ENCODE measurements around the gene SCGB1A1.

SCGB1A1 gene

DNA sequence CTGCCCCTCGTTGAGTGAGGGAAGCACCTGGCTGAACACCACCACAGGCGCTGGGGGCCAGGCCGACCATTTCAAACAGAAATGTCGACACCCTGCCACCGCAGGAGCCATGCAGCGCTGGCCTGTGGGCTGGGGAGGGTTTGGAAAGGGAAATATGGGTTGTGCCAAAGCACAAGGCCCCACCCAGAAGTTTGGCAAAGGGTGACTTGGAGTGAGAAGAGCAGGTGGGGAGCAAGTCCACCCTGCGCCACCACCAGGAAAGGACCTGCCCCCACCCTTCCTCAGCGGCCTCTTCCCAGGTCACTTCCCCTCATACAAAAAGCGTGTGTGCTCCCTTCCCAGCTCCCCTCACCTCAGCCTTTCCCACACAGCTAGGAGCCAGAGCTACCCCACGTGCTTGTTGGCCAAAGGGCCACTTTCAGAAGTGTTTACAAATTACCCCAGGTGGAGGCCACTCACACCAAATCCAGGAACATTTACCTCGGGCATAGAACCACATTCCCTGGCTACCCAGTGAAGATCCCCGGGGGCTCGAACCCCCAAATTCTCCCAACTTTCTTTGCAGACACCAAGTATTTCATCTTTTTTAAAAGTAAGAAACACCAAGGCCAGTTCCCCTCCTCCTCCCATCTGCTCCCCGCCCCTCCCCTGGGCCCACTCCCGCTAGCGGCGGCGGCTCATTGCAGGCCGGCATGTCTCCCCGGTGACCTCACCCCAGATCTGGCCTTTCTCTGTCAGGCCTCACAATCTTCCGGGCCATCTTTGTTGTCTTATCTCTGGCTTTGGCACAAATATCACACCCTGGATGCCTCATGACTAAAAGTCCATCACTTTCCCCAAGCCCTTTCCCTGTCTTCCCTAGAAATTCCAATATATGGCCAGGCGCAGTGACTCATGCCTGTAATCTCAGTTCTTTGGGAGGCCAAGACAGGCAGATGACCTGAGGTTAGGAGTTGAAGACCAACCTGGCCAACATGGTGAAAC, 20.5 kb upstream of the SCGB1A1 start:
- no peak for DNase-seq

GRCh38 chr11:62399172-62399877, 19.5 kb upstream of the SCGB1A1 start:
- no peak for DNase-seq

DNA sequence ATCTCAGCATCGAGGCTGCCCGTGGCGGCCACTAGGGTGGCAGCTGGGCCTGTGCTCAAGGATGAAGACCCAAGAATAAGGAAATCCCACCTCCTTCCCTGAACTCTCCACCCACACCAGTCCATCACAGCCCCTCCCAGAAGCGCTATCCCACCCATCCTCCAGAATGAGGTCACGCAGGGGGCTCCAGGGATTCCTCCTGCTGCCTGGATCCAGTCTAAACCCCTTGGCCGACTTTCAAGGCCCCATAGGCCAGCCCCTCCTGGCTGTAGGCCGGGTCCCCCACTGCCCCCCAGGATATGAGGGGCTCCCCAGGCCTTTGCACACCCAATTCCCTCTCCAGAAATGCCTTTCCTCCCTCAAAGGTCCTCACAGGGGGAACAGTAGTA, 19.0 kb upstream of the SCGB1A1 start:
- DNase-seq, result no peak

- no peak for DNase-seq
Measured at GRCh38 chr11:62400281-62400680, 18.6 kb upstream of the SCGB1A1 start.

DNA sequence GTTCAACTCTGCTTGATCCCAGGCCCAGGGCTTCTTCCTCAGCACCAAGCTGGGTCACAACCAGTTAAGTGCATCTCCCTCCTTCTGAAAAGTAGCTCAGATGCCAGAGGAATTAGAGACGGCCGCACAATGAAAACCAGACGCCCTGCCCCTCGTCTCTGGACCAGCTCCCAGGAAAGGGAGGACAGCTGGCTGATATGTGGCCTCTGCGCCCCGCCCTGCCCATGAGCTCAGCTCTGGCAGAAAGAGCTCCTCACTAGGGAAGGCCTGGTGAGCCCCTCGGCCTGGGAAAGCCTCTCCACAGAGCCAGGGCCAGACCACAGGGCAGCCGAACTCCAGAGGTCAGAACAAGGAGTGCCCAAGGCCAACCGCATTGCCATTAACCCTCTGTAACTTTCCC, 18.1 kb upstream of the SCGB1A1 start:
- DNase-seq, result no peak

- no peak for DNase-seq
Measured at GRCh38 chr11:62401356-62401755, 17.5 kb upstream of the SCGB1A1 start.

GRCh38 chr11:62401811-62402210, 17.0 kb upstream of the SCGB1A1 start:
- DNase-seq, result no peak

DNA sequence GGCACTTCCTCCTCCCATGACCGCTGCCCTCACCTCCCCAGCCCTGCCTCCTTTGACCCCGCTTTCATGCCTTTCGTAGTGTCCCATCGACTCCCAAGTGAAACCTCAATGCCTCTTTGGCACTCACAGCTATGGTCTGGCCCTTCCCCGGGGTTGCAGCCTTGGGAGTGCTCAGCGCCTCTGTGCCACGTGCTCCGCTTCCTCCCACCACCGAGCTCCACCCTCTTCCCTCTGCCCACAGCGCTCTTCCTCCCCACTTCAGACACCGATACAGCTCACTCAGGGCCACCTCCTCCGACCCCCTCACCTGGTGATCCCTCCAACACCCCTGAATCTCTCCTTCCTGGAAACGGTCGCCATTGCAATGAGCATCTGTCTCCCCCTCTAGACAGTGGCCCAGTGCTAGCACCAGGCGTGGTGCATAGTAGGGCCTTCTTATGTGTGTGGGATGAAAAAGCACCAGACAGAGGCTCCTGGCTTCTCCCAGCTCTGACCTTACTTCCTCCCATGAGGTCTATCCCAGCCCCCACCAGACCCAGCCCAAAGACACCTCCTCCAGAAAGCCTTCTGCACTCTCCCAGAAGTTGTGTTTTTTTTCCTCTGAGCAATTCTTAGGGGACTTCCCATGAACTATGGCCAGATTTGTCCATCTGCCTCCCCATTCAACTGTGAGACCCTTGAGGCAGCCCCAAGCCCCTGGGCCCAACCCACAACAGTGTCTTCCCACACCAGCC, 16.4 kb upstream of the SCGB1A1 start:
- DNase-seq, result no peak

- DNase-seq, result no peak
Measured at GRCh38 chr11:62402960-62403730, 15.7 kb upstream of the SCGB1A1 start.

DNA sequence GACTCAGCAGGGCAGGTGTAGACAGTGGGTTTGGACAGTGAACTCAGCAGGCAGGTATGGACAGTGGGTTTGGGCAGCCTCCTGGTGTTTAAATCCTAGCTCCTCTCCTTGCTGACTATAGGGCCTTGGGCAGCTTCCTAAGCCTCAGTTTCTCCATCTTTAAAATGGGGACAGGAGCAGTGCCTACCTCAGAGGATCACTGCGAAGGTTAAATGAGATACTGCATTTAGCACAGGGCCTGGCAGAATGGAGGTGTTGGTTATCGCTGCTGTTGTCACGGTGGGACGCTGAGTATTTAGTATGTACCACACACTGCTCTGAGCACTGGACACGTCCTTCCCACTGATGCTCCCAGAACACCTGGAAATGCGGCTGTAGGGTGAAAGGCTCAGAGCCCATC, 14.4 kb upstream of the SCGB1A1 start:
- DNase-seq, result no peak

DNA sequence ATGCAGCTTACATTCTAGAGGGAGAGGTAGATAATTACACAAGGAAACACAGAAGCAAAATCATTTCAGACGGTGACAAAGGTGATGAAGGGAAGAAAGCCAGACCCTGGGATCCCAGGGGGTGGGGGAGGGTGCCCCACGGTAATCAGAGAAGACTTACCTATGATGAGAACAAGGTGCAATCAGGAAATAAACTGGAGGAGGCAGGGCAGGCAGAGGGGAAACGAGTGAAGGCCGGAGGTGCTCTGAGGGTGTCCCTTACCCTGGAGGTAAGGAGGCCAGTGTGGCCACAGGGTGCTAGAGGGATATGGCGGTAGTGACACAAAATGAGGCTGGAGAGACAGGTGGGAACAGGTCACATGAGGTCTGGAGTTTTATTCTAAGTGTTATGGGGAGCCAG, 13.9 kb upstream of the SCGB1A1 start:
- DNase-seq, result no peak

GRCh38 chr11:62406034-62406433, 12.8 kb upstream of the SCGB1A1 start:
- DNase-seq, result no peak

DNA sequence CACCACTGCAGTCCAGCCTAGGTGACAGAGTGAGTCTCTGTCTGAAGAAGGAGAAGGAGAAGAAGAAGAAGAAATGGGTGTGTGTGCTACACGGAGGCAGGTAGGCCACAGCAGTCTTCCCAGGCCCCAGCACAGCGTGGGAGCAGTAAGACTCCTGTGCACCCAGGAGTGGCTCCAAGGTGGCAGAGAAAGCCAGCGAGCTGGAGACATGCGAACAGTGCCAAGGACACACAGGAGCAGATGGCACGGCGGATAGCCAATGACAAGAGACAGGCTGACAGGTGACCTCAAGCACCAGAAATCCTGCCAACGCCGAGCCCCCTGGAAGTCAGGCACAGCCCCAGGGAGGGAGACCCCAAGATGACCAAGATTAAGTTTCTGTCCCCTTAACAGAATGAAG, 9.0 kb upstream of the SCGB1A1 start:
- DNase-seq, result no peak

- no peak for DNase-seq
Measured at GRCh38 chr11:62410972-62411371, 7.9 kb upstream of the SCGB1A1 start.

DNA sequence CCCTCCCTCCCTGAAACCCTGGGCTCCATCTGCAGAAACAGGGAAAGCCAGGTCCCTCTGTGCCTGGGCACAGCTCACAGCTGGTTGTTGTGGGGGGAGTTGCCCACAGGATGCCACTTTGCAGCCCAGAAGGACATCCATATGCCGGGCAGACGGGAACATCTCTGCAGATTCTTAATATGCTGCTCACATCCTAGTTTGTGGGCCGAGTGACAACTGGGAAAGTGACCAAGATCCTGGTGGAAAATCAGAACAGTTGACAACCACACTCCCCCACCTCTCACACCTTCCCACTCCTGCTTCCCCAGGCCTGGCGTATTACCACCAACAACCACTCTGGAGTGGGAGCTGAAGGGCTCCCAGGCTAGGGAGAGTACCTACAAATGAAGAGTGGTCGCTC, 7.3 kb upstream of the SCGB1A1 start:
- no peak for DNase-seq

GRCh38 chr11:62413060-62413696, 5.7 kb upstream of the SCGB1A1 start:
- DNase-seq, result no peak

DNA sequence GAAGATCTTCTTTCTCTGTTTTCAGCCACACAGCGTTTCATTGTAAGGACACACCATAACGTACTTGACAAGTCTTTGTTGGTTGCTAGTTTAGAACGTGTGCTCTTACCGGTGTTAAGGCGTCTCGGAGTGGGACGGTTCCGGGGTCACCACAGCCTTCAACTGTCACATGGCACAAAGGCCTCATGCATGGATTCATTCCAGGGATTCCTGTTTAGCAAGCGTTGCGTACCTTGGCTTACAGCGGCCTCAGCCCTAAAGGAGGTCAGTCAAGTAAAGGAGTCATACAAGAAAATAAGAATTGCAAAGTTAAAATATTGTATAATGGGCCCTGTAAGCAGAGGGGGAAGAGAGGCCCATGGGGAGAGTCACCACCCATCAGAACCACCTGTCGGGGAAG, 2.2 kb upstream of the SCGB1A1 start:
- no peak for DNase-seq

DNA sequence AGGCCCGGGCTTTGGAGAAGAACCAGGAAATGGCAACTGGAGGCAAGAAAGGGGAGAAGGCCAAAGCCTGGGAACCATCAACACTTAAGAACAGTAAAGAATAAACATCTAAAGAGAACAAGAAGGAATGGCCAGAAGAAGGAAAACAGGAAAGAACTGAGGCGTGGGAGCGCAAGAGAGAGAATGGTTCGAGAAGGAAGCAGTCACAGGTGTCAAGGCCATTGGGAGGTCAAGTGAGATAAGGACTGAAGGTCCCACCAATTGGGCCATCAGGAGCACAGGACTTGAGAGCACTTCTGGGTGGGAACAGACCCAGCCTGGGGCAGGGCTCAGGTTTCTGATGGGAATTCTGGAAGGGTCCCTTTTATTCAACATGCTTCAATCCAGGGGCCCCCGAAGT, 697 bp upstream of the SCGB1A1 start:
- DNase-seq, result no peak

DNA sequence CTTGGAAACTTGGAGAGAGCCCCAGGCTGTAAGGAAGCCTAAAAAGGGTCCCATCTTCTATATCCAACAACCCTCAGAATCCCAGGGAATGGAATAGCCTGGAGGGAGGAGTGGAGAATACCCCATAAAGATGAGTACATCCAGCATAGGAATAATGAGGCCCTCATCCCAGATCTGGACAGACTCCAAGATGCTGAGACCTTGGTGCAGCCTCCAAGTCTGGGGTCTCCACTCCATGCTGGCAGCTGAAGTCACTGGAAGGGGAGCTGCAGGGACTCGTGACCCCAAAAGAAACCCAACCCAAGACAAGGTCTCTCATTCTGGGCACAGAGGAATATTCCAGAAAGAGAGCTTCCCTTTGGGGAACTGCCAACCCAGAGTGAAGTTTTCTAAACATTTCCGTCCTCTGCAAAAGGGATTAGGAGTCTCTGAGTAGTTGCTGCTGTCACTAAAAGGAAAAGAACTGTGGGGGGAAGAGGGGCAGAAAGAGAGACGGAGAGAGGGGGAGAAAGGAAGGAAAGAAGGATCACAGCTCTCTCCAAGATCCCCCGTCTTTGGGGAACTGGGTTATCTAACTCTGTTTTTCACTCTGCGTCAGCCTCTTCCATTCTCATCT, 589 bp downstream of the SCGB1A1 start:
- DNase-seq, result no peak

DNA sequence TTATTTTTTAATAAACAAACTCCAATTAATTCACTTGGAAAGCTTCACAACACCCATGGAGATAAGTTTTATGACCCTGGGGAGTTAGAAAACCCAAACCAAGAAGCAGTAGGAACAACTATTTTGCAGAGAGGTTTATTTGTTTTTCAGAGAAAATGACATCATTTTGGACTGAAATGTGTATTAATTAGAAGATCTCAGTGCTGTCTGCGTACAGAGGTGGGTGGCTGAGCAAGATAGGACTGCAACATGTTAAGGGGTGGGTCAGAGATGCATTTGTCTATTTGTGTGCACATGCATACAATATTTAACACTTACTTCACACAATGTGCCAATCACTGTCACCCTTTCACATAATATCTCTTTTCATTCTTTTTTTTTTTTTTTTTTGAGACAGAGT, 1.1 kb downstream of the SCGB1A1 start:
- DNase-seq, result no peak

DNA sequence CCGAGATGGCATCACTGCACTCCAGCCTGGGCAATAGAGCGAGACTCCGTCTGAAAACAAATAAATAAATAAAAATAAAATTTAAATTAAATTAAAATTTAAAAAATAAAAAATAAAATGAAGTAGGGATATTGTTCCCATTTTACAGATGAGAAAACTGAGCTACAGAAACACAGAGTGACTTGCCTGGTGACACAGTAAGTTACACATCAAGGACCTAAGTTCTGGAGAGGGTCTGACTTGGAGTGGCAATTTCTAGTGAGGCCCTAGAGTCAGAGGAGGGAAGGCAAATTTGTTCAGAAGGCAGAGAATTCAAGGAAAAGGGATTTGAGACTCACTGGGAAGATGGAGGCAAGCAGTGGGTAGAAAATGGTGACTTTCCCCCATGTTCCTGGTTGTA, 2.0 kb downstream of the SCGB1A1 start:
- DNase-seq, result no peak

DNA sequence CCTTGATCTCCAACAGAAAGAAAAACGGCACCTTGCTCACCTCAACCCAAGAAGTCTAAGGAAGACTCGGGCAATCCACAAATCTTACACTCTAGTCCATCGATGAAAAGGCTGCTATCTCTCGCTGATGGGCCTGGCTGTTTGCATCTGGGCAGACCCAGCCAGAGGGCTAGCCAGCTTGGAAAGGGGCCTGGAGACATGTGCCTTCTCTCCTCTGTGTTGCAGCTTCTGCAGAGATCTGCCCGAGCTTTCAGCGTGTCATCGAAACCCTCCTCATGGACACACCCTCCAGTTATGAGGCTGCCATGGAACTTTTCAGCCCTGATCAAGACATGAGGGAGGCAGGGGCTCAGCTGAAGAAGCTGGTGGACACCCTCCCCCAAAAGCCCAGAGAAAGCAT, 3.2 kb downstream of the SCGB1A1 start:
- no peak for DNase-seq

Measured in retina (tissue), 1 donor.